MM.1S (cell line): Measurements from ENCODE around the gene EP400.

Source experiments
- DNase-seq: peaks from one replicate; pipeline ENCODE4 v3.0.0-alpha.2; 2015
- H2AFZ ChIP-seq: fragments of 300-600 bp; sonication (generic); 2 replicates; pipeline ENCODE4 v1.6.0; 2016; ENCODE audit warnings: antibody characterized with exemption, low read length
- H3F3A ChIP-seq: fragments of 300-600 bp; sonication (generic); 2 replicates; pipeline ENCODE4 v1.6.1; 2016; ENCODE audit warnings: mild to moderate bottlenecking, antibody characterized with exemption, low read length, moderate library complexity, mixed read lengths; ENCODE audit not compliant: insufficient read depth
- H3K27ac ChIP-seq: fragments of 300-600 bp; sonication (generic); 2 replicates; pipeline ENCODE4 v1.5.1; 2016; ENCODE audit warnings: mild to moderate bottlenecking, low read length
- H3K27me3 ChIP-seq: fragments of 300-600 bp; sonication (generic); replicated peaks from 2 replicates; pipeline ENCODE4 v1.6.0; 2016; ENCODE audit warnings: low read length; ENCODE audit not compliant: insufficient read depth
- H3K36me3 ChIP-seq: fragments of 300-600 bp; sonication (generic); replicated peaks from 2 replicates; pipeline ENCODE4 v1.6.1; 2016; ENCODE audit warnings: mild to moderate bottlenecking, low read length, mixed read lengths; ENCODE audit not compliant: insufficient read depth
- H3K4me1 ChIP-seq: fragments of 300-600 bp; sonication (generic); 2 replicates; pipeline ENCODE4 v1.6.1; 2016; ENCODE audit warnings: low read length, mixed read lengths
- H3K4me2 ChIP-seq: fragments of 300-600 bp; sonication (generic); 2 replicates; pipeline ENCODE4 v1.6.0; 2016; ENCODE audit warnings: low read depth, low read length
- H3K4me3 ChIP-seq: fragments of 300-600 bp; sonication (generic); 2 replicates; pipeline ENCODE4 v1.5.1; 2016; ENCODE audit warnings: low read length, mixed read lengths
- H3K79me2 ChIP-seq: fragments of 300-600 bp; sonication (generic); 2 replicates; pipeline ENCODE4 v1.6.1; 2016; ENCODE audit warnings: mixed run types, low read length, mixed read lengths
- H3K9ac ChIP-seq: fragments of 300-600 bp; sonication (generic); 2 replicates; pipeline ENCODE4 v1.6.1; 2016; ENCODE audit warnings: low read length, mixed read lengths
- H3K9me2 ChIP-seq: fragments of 300-600 bp; sonication (generic); replicated peaks from 2 replicates; pipeline ENCODE4 v1.6.1; 2016; ENCODE audit warnings: mild to moderate bottlenecking, low read length, mixed read lengths; ENCODE audit not compliant: insufficient read depth
- H3K9me3 ChIP-seq: fragments of 300-600 bp; sonication (generic); replicated peaks from 2 replicates; pipeline ENCODE4 v1.6.1; 2016; ENCODE audit warnings: mild to moderate bottlenecking, low read length, mixed read lengths; ENCODE audit not compliant: insufficient read depth
- H4K20me1 ChIP-seq: fragments of 300-600 bp; sonication (generic); 2 replicates; pipeline ENCODE4 v1.6.1; 2016; ENCODE audit warnings: mild to moderate bottlenecking, low read length, moderate library complexity, mixed read lengths; ENCODE audit not compliant: insufficient read depth
- EZH2 ChIP-seq: fragments of 300-600 bp; sonication (generic); optimal IDR thresholded peaks from 2 replicates; pipeline ENCODE3; 2017; ENCODE audit warnings: low read depth, mild to moderate bottlenecking, antibody characterized with exemption, low read length, mixed read lengths
- EZH2phosphoT487 ChIP-seq: fragments of 300-600 bp; sonication (generic); IDR thresholded peaks from 2 replicates; pipeline ENCODE4 v1.6.1; 2018; ENCODE audit warnings: antibody characterized with exemption, low read length
- TF ChIP-seq, protein P1 (sequence below): fragments of 300-600 bp; sonication (generic); IDR thresholded peaks from 2 replicates; pipeline ENCODE4 v1.5.1; 2016; ENCODE audit warnings: antibody characterized with exemption, low read length, mixed read lengths

Gene EP400

DNA sequence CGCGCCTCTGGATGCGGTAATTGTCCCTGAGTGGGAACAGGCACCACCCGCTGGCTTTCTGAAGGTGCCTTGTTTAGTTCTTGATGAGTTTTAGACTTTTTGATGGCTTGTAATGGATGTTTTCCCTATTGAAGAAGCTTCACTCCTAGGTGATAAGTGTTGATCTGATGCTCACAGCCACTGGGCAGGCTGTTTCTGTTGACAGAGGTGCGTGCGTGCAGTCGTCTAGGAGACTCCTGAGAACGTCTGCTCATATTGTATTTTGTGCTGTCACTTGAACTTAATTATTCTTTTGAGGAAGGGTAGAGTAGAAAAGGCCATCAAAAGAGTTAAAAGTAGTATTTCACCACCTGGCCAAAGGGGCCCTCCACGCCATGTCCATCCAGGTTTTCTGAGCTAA lies 70.5 kb downstream of the EP400 start:
- no peak overlapping the region for H3K4me3 ChIP-seq
- H3F3A ChIP-seq, result no peaks in the 10 kb centered on the region
- H2AFZ ChIP-seq, result no peak overlapping the region
- no peak for DNase-seq
- TF ChIP-seq EZH2 (no peak), EZH2phosphoT487 (no peak)
- TF ChIP-seq, protein P1, sequence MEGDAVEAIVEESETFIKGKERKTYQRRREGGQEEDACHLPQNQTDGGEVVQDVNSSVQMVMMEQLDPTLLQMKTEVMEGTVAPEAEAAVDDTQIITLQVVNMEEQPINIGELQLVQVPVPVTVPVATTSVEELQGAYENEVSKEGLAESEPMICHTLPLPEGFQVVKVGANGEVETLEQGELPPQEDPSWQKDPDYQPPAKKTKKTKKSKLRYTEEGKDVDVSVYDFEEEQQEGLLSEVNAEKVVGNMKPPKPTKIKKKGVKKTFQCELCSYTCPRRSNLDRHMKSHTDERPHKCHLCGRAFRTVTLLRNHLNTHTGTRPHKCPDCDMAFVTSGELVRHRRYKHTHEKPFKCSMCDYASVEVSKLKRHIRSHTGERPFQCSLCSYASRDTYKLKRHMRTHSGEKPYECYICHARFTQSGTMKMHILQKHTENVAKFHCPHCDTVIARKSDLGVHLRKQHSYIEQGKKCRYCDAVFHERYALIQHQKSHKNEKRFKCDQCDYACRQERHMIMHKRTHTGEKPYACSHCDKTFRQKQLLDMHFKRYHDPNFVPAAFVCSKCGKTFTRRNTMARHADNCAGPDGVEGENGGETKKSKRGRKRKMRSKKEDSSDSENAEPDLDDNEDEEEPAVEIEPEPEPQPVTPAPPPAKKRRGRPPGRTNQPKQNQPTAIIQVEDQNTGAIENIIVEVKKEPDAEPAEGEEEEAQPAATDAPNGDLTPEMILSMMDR, result no peak
- no peaks in the 10 kb centered on the region for H4K20me1 ChIP-seq
- H3K36me3 ChIP-seq, result no peaks in the 10 kb centered on the region
- H3K27me3 ChIP-seq, result no peaks in the 10 kb centered on the region
- no peaks in the 10 kb centered on the region for H3K9me2 ChIP-seq
- no peaks in the 10 kb centered on the region for H3K9me3 ChIP-seq
- H3K9ac ChIP-seq, result no peak overlapping the region
- no peak overlapping the region for H3K27ac ChIP-seq
- H3K4me1 ChIP-seq, result no peaks in the 10 kb centered on the region
- no peaks in the 10 kb centered on the region for H3K79me2 ChIP-seq
- no peak overlapping the region for H3K4me2 ChIP-seq

DNA sequence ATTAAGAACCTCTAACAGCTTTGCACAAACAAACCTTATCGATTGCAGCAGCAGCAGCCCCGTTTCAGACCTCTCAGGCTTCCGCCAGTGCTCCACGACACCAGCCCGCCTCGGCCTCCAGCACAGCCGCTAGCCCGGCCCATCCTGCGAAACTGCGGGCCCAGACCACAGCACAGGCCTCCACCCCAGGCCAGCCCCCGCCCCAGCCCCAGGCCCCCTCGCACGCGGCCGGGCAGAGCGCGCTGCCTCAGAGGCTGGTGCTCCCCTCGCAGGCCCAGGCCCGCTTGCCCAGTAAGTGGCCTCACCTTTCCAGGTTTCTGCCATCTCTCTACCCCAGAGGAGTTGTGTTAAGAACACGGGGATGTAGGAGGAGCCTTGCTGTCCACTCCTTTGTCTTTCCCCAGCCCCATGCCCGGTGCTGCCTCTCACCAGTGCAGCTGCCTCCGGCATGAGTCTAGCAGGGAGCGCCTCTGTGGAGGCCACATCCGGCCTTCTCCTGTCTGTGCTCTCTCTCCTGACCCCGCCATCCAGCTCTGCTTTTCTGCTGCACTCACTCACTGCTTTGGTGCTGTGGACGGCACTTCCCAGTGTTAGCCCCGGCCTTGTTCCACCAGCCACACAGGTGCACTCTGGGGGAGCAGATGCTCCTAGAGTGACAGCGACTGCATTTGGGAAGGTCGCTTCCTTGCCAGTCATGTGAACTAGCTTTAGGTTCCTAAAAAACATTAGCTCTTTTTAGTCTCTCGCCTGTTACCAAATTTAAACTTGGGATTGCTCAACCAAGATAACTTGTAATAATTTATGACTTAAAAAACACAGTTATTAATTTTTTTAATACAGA lies 71.5 kb downstream of the EP400 start:
- no peak overlapping the region for H2AFZ ChIP-seq
- H3K9me3 ChIP-seq, result no peaks in the 10 kb centered on the region
- H3K79me2 ChIP-seq, result no peaks in the 10 kb centered on the region
- H3K36me3 ChIP-seq, result no peaks in the 10 kb centered on the region
- TF ChIP-seq, protein P1, result no peak
- TF ChIP-seq EZH2phosphoT487, result no peak
- no peak for TF ChIP-seq EZH2
- H3K27ac ChIP-seq, result no peak overlapping the region
- H3F3A ChIP-seq, result no peaks in the 10 kb centered on the region
- no peak overlapping the region for H3K4me3 ChIP-seq
- no peaks in the 10 kb centered on the region for H3K27me3 ChIP-seq
- no peaks in the 10 kb centered on the region for H4K20me1 ChIP-seq
- H3K9me2 ChIP-seq, result no peaks in the 10 kb centered on the region
- no peak for DNase-seq
- H3K4me2 ChIP-seq, result no peak overlapping the region
- no peak overlapping the region for H3K9ac ChIP-seq
- H3K4me1 ChIP-seq, result no peaks in the 10 kb centered on the region

DNA sequence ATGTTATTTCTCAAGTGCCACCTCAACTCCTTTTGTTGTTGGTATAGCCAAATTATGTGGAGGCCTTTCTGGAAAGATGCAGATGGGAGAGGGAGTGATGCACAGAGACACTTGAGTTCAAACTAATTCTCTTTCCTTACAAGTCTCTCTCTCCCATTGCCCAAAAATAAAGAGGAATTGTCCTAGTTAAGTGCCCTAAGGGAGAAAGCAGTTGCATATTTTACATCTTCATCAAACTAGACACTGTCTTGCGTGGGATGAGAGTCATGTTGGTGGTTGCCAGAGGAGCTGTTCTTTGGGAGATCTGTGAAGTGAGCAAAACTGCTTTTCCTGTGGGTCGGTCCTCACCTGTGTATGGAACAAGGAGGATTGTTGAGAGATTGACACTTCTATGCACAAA lies 72.2 kb downstream of the EP400 start:
- no peak for TF ChIP-seq EZH2phosphoT487
- TF ChIP-seq EZH2, result no peak
- TF ChIP-seq, protein P1, result no peak
- H3K9ac ChIP-seq, result no peak overlapping the region
- no peaks in the 10 kb centered on the region for H3F3A ChIP-seq
- H3K9me3 ChIP-seq, result no peaks in the 10 kb centered on the region
- H3K9me2 ChIP-seq, result no peaks in the 10 kb centered on the region
- no peaks in the 10 kb centered on the region for H3K79me2 ChIP-seq
- no peak overlapping the region for H3K4me2 ChIP-seq
- no peak overlapping the region for H3K27ac ChIP-seq
- H3K36me3 ChIP-seq, result no peaks in the 10 kb centered on the region
- no peak overlapping the region for H2AFZ ChIP-seq
- H3K4me3 ChIP-seq, result no peak overlapping the region
- no peaks in the 10 kb centered on the region for H3K27me3 ChIP-seq
- no peaks in the 10 kb centered on the region for H4K20me1 ChIP-seq
- DNase-seq, result no peak
- H3K4me1 ChIP-seq, result no peaks in the 10 kb centered on the region
